NCI-H1105 treated with DMSO at 0.1 percent for 48 hours (cell line): ENCODE results near the gene RSPH1.

Experiments used
- DNase-seq: peaks from one replicate; lab custom pipeline; 2025; lab: John Stamatoyannopoulos, UW

The RSPH1 gene

GRCh38 chr21:42426876-42427480 lies 69.0 kb downstream of the RSPH1 start:
- no peak for DNase-seq

- no peak for DNase-seq
Measured at GRCh38 chr21:42426424-42426823, 69.6 kb downstream of the RSPH1 start.

- no peak for DNase-seq
Measured at GRCh38 chr21:42425591-42425990, 70.4 kb downstream of the RSPH1 start.

- no peak for DNase-seq
Measured at GRCh38 chr21:42424914-42425541, 71.0 kb downstream of the RSPH1 start.

GRCh38 chr21:42423685-42424084 lies 72.3 kb downstream of the RSPH1 start:
- DNase-seq, result no peak

DNA sequence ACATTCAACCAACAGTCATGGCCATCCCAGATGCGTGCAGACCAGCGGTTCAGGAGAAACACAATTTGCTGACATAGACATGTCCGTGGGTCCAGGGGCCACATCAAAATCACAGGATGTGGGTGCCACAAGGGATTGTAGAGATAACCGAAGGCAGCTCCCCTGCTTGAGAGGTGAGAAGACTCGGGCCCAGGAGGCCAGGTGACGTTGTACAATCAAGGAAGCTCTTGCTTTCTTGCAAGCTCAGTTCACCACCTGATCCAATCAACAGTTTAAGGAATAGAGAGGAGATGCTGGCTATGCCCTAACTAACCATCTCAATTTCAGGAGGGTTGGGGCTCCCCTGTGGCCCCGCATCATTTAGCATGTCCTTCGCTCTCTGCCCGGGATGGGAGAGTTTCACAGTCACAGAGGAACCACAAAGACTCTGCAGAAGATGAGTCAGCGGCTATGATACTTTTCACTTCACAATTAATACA lies 72.8 kb downstream of the RSPH1 start:
- no peak for DNase-seq
